COLO668 (cell line): ENCODE measurements around the gene ASB13.
A peak's percentile ranks its signal among the peaks of the same experiment; 100 is the strongest.
"Not testable (repeated sequence)": the region's sequence is repeated elsewhere in the genome, so short reads cannot be mapped to it uniquely, and the experiment has no call there.

ENCODE experiments used
- DNase-seq: peaks from one replicate; lab custom pipeline; 2025; ENCODE audit not compliant: unreplicated experiment; lab: John Stamatoyannopoulos, UW

Gene ASB13

DNA sequence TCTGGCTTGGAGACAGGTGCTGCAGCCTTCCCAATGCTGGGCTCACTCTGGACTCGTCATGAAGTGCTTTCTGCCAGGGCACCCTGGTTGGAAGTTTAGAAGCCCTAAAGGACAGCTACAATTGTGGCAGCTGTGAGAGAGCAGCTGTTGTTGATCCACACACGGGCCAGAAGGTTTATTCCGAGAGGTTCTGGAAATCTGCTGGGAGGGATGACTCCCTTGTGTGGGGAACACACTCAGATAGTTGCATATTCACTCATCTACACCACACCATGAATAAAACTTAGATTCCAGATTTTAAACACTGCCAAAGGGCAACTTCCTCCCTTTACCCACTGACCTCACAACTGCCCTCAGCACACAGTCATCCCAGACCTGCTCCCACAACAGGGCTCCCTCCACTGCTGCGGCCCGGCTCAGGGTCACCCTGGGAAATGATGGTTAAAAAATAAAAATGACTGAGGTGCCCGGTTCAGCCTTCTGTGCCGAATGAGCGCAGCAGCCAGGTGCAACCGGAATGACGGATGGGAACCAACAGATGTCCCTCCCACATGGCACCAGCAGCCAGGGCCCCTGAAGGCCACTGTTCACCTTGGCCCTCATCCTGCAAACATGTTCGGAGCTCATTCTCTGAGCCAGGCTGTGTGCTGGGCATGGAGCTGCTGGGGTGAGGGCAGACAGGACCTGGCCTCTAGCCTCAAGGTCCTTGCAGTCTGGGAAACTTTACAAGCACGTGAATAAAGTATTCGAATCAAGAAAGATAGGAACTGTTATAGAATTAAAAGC is 40.2 kb downstream of the ASB13 start:
- DNase-seq, result peak; percentile 37

- no peak for DNase-seq
Observed at GRCh38 chr10:5624701-5625100, 41.7 kb downstream of the ASB13 start.

GRCh38 chr10:5623081-5623748 is 43.2 kb downstream of the ASB13 start:
- peak; percentile 87 for DNase-seq

DNA sequence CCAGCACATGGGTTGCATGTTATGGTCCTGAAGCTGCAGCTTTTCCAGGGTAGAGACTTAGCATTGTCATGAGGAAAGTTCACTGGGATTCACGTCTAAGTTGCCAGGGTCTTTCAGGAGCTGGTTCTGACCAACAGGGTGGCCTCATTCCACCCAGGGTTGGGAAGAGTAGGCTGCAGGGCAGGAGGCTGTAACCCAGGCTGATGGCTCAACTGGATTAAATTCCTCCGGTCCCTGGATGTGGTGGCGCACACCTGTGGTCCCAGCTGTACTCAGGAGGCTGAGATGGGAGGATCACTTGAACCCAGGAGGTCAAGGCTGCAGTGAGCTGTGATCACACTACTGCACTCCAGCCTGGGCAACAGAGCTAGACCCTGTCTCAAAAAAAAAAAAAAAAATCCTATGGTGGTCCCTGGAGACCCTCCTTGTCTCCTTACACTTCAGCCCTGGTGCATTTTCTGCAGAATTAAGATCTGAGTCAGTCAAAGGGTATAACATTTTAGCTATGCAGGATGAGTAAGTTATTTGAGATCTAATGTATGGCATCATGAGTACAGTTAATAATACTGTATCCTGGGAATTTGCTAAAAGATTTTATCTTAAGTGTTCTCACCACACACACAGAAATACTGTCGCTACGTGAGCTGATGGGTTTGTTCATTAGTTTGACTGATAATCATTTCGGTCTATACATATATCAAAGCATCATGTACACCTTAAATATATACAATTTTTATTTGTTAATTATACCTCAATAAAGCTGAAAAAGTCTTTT is 44.0 kb downstream of the ASB13 start:
- DNase-seq, result no peak

DNA sequence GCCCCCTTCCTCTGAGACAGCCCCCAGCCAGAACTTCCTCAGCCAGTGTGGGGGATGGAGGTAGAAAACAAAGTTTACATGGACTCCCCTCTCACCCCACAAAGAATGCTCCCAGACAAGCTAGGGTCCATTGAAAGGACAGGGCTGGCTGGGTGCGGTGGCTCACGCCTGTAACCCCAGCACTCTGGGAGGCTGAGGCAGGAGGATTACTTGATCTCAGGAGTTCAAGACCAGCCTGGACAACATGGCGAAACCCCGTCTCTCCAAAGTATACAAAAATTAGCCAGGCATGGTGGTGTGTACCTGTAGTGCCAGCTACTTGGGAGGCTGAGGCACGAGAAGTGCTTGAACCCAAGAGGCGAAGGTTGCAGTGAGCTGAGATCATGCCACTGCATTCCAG is 45.0 kb downstream of the ASB13 start:
- DNase-seq, result not testable (repeated sequence)

DNA sequence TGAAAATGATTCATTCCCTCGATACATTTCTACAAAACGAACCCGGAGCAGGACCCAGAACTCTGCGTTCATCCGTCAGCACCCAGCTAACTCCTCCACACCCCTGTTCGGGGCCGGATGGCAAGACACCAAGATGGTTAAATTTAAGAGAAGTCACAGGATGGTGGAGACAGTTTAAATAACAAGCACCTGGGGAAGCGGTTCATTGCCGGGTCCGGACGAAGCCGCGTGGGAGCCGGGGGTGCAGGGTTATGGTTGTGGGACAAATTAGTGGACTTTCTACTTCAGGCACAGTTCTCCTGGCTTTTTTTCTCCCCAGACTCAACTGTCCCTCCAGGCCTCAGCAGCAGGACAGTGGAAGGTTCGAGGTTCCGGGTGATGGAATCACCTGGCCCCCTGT is 45.4 kb downstream of the ASB13 start:
- DNase-seq, result no peak

GRCh38 chr10:5620223-5620721 is 46.1 kb downstream of the ASB13 start:
- no peak for DNase-seq

- no peak for DNase-seq
Observed at GRCh38 chr10:5619362-5620211, 46.8 kb downstream of the ASB13 start.

- DNase-seq, result peak; percentile 13
Observed at GRCh38 chr10:5618829-5619228, 47.6 kb downstream of the ASB13 start.

DNA sequence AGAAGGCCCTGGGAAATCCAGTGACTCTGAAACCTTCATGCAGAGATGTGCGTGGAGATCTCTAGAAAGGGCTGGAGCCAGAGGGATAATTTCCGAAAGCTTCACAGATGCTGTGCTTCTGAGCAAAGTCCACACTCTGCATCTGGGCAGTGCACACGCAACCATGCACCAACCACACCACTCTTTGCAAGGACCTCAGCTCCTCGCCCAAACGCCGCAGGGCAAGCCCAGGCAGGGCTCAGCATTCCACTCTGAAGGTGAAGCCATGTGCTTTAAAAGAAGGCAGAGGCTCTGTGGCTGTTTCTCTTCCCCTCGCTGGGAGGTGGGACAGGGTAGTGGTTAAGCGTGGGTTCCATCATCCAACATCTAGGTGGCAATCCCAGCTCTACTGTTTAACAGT is 48.4 kb downstream of the ASB13 start:
- DNase-seq, result peak; percentile 4

GRCh38 chr10:5617521-5617920 is 48.9 kb downstream of the ASB13 start:
- no peak for DNase-seq

GRCh38 chr10:5616836-5617235 is 49.6 kb downstream of the ASB13 start:
- DNase-seq, result no peak

DNA sequence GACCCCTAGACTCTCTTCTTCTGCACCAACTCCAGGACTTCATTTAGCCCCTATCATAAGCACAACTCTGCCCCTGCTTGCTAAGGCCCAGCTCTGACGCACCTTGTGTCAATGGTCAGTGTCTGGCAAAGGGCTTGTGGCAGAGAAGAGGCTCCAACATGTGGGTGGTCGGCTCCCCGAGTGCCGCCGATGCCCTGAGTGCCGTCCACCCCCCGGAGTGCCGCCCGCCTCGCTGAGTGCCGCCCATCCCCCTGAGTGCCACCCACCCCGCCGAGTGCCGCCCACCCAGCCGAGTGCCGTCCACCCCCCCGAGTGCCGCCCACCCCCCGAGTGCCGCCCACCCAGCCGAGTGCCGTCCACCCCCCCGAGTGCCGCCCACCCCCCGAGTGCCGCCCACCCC is 50.3 kb downstream of the ASB13 start:
- DNase-seq, result no peak

GRCh38 chr10:5615316-5615715 is 51.1 kb downstream of the ASB13 start:
- DNase-seq, result no peak

DNA sequence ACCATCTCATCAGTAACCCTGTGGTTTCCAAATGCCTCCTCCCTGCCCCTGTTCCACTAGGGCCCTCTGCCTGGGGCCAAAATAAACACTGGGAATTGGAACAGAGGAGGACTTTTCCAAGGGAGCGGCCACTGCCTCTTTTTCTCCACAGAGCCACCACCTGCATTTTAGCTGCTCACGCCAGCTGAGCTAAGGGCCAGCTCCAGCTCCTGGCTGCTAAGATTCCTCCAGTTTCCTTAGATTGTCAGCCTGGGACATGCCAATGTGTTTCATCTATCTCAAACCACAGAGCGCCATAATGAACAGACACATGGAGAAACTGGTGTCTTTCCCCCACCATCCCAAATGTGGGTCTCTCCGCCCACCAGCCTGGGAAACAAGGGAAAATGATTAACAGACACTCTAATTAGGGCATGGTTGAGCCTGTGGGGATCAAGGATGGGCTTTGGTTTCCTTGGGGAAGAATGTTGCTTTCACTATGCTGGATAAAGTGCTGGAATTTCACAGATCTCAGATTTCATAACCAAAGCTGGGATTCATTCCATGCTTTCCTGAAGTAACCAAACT is 52.2 kb downstream of the ASB13 start:
- DNase-seq, result peak; percentile 12

GRCh38 chr10:5613481-5614154 is 52.8 kb downstream of the ASB13 start:
- no peak for DNase-seq

GRCh38 chr10:5611899-5612680 is 54.3 kb downstream of the ASB13 start:
- peak; percentile 66 for DNase-seq

GRCh38 chr10:5609952-5610616 is 56.3 kb downstream of the ASB13 start:
- DNase-seq, result peak; percentile 18
